ENCODE measurements around the gene IGDCC3.

GRCh38 chr15:65371976-65372786 lies 5.6 kb downstream of the IGDCC3 start:
- no peak for TF ChIP-seq CTCF (IDR thresholded peaks at IDR 0.05)
- no peak for TF ChIP-seq POLR2A (IDR thresholded peaks at IDR 0.05)

Data from uterus (tissue), 2 donors.